ENCODE results near the gene P3H2. TPM values are rescaled to one million over a fixed set of nuclear protein-coding genes. Genes with fewer than 3 reads are reported as not detected.

The P3H2 gene
- polyA plus RNA-seq, 1 donor = 9.3 TPM

- Histone ChIP-seq H3K9me3 (ENCODE audit: control insufficient read depth, low read depth, low read length) (no peaks in the 10 kb centered on the region), H3K4me3 (ENCODE audit: low read length) (no peak overlapping the region), H3K36me3 (ENCODE audit: control insufficient read depth, insufficient read depth, low read length) (no peaks in the 10 kb centered on the region), H3K4me1 (ENCODE audit: control insufficient read depth, insufficient read depth, low read length) (no peaks in the 10 kb centered on the region), H3K27me3 (ENCODE audit: control insufficient read depth, insufficient read depth, low read length) (no peaks in the 10 kb centered on the region), H3K27ac (ENCODE audit: low read length) (no peak overlapping the region)
- no peak for DNase-seq
- no CpG with 5 or more reads among the region's 4 CpGs for WGBS (ENCODE audit: insufficient coverage, low lambda C conversion rate)
Observed at GRCh38 chr3:189949580-189949979, 171.1 kb downstream of the P3H2 start.

GRCh38 chr3:189948724-189949045 lies 172.0 kb downstream of the P3H2 start:
- no peaks in the 10 kb centered on the region for H3K9me3 ChIP-seq (ENCODE audit: control insufficient read depth, low read depth, low read length)
- H3K27me3 ChIP-seq (ENCODE audit: control insufficient read depth, insufficient read depth, low read length) = no peaks in the 10 kb centered on the region
- no peaks in the 10 kb centered on the region for H3K4me1 ChIP-seq (ENCODE audit: control insufficient read depth, insufficient read depth, low read length)
- H3K4me3 ChIP-seq (ENCODE audit: low read length) = no peak overlapping the region
- H3K27ac ChIP-seq (ENCODE audit: low read length) = no peak overlapping the region
- no peak for DNase-seq
- H3K36me3 ChIP-seq (ENCODE audit: control insufficient read depth, insufficient read depth, low read length) = no peaks in the 10 kb centered on the region

GRCh38 chr3:189947948-189948723 lies 172.6 kb downstream of the P3H2 start:
- no peak overlapping the region for H3K4me3 ChIP-seq (ENCODE audit: low read length)
- no peaks in the 10 kb centered on the region for H3K36me3 ChIP-seq (ENCODE audit: control insufficient read depth, insufficient read depth, low read length)
- H3K9me3 ChIP-seq (ENCODE audit: control insufficient read depth, low read depth, low read length) = no peaks in the 10 kb centered on the region
- 58% methylated on average over 4 of the region's 6 CpGs for WGBS (ENCODE audit: insufficient coverage, low lambda C conversion rate)
- H3K27me3 ChIP-seq (ENCODE audit: control insufficient read depth, insufficient read depth, low read length) = no peaks in the 10 kb centered on the region
- no peaks in the 10 kb centered on the region for H3K4me1 ChIP-seq (ENCODE audit: control insufficient read depth, insufficient read depth, low read length)
- H3K27ac ChIP-seq (ENCODE audit: low read length) = no peak overlapping the region
- DNase-seq = peak in 1 of 2 donors; percentile 22

- Histone ChIP-seq H3K27ac (ENCODE audit: low read length) (no peak overlapping the region), H3K9me3 (ENCODE audit: control insufficient read depth, low read depth, low read length) (no peaks in the 10 kb centered on the region), H3K36me3 (ENCODE audit: control insufficient read depth, insufficient read depth, low read length) (no peaks in the 10 kb centered on the region), H3K4me1 (ENCODE audit: control insufficient read depth, insufficient read depth, low read length) (no peaks in the 10 kb centered on the region), H3K27me3 (ENCODE audit: control insufficient read depth, insufficient read depth, low read length) (no peaks in the 10 kb centered on the region), H3K4me3 (ENCODE audit: low read length) (no peak overlapping the region)
- no CpG with 5 or more reads among the region's 4 CpGs for WGBS (ENCODE audit: insufficient coverage, low lambda C conversion rate)
- no peak for DNase-seq
Observed at GRCh38 chr3:189947068-189947467, 173.6 kb downstream of the P3H2 start.

GRCh38 chr3:189945935-189946709 lies 174.6 kb downstream of the P3H2 start:
- Histone ChIP-seq H3K27me3 (ENCODE audit: control insufficient read depth, insufficient read depth, low read length) (no peaks in the 10 kb centered on the region), H3K27ac (ENCODE audit: low read length) (no peak overlapping the region), H3K9me3 (ENCODE audit: control insufficient read depth, low read depth, low read length) (no peaks in the 10 kb centered on the region), H3K4me3 (ENCODE audit: low read length) (no peak overlapping the region), H3K4me1 (ENCODE audit: control insufficient read depth, insufficient read depth, low read length) (peaks cover 6% of the 10 kb centered on the region), H3K36me3 (ENCODE audit: control insufficient read depth, insufficient read depth, low read length) (no peaks in the 10 kb centered on the region)
- DNase-seq = no peak
- 92% methylated on average over 4 of the region's 6 CpGs for WGBS (ENCODE audit: insufficient coverage, low lambda C conversion rate)

- Histone ChIP-seq H3K27me3 (ENCODE audit: control insufficient read depth, insufficient read depth, low read length) (no peaks in the 10 kb centered on the region), H3K9me3 (ENCODE audit: control insufficient read depth, low read depth, low read length) (no peaks in the 10 kb centered on the region), H3K36me3 (ENCODE audit: control insufficient read depth, insufficient read depth, low read length) (no peaks in the 10 kb centered on the region), H3K27ac (ENCODE audit: low read length) (no peak overlapping the region), H3K4me1 (ENCODE audit: control insufficient read depth, insufficient read depth, low read length) (peaks cover 12% of the 10 kb centered on the region), H3K4me3 (ENCODE audit: low read length) (no peak overlapping the region)
- 100% methylated on average over 4 of the region's 14 CpGs for WGBS (ENCODE audit: insufficient coverage, low lambda C conversion rate)
- DNase-seq = peak; percentile 52 to 76
Observed at GRCh38 chr3:189944285-189945145, 176.2 kb downstream of the P3H2 start.

GRCh38 chr3:189942948-189943347 lies 177.7 kb downstream of the P3H2 start:
- no CpG with 5 or more reads among the region's 3 CpGs for WGBS (ENCODE audit: insufficient coverage, low lambda C conversion rate)
- H3K9me3 ChIP-seq (ENCODE audit: control insufficient read depth, low read depth, low read length) = no peaks in the 10 kb centered on the region

GRCh38 chr3:189941679-189942078 lies 179.0 kb downstream of the P3H2 start:
- no peaks in the 10 kb centered on the region for H3K9me3 ChIP-seq (ENCODE audit: control insufficient read depth, low read depth, low read length)
- H3K27me3 ChIP-seq (ENCODE audit: control insufficient read depth, insufficient read depth, low read length) = no peaks in the 10 kb centered on the region
- peaks cover 12% of the 10 kb centered on the region for H3K4me1 ChIP-seq (ENCODE audit: control insufficient read depth, insufficient read depth, low read length)
- peak; percentile 55 to 89 for DNase-seq
- no CpG with 5 or more reads among the region's 2 CpGs for WGBS (ENCODE audit: insufficient coverage, low lambda C conversion rate)
- H3K36me3 ChIP-seq (ENCODE audit: control insufficient read depth, insufficient read depth, low read length) = no peaks in the 10 kb centered on the region
- no peak overlapping the region for H3K4me3 ChIP-seq (ENCODE audit: low read length)
- H3K27ac ChIP-seq (ENCODE audit: low read length) = peak overlapping the region; percentile 36

More at GRCh38 chr3:189942948-189943347, 177.7 kb downstream of the P3H2 start:
- H3K27me3 ChIP-seq (ENCODE audit: control insufficient read depth, insufficient read depth, low read length) = no peaks in the 10 kb centered on the region
- no peaks in the 10 kb centered on the region for H3K36me3 ChIP-seq (ENCODE audit: control insufficient read depth, insufficient read depth, low read length)
- H3K4me1 ChIP-seq (ENCODE audit: control insufficient read depth, insufficient read depth, low read length) = peaks cover 12% of the 10 kb centered on the region
- DNase-seq = no peak
- no peak overlapping the region for H3K4me3 ChIP-seq (ENCODE audit: low read length)
- no peak overlapping the region for H3K27ac ChIP-seq (ENCODE audit: low read length)

GRCh38 chr3:189941125-189941524 lies 179.6 kb downstream of the P3H2 start:
- Histone ChIP-seq H3K4me3 (ENCODE audit: low read length) (no peak overlapping the region), H3K9me3 (ENCODE audit: control insufficient read depth, low read depth, low read length) (no peaks in the 10 kb centered on the region), H3K4me1 (ENCODE audit: control insufficient read depth, insufficient read depth, low read length) (peaks cover 12% of the 10 kb centered on the region), H3K36me3 (ENCODE audit: control insufficient read depth, insufficient read depth, low read length) (no peaks in the 10 kb centered on the region), H3K27me3 (ENCODE audit: control insufficient read depth, insufficient read depth, low read length) (no peaks in the 10 kb centered on the region), H3K27ac (ENCODE audit: low read length) (peak overlapping the region; percentile 36)
- no CpG with 5 or more reads among the region's 5 CpGs for WGBS (ENCODE audit: insufficient coverage, low lambda C conversion rate)
- DNase-seq = peak in 1 of 2 donors; percentile 49

Data from large intestine (tissue), 3 donors.